ENCODE data around the gene PQBP1.

- no peak for TF ChIP-seq CTCF (IDR thresholded peaks at IDR 0.05; ENCODE audit: poor library complexity)
- no peak for TF ChIP-seq EZH2phosphoT487 (IDR thresholded peaks at IDR 0.05; ENCODE audit: low read depth, severe bottlenecking, unreplicated experiment)
- no peak for TF ChIP-seq EZH2 (IDR thresholded peaks at IDR 0.05; ENCODE audit: borderline replicate concordance)
These were observed 2.8 kb upstream of the PQBP1 start for GRCh38 chrX:48894891-48895290.
